T-cell (primary cell): ENCODE results near the gene UBAC2. TPM values are rescaled to one million over a fixed set of nuclear protein-coding genes. Genes with fewer than 3 reads are reported as not detected.

Experiments
- ATAC-seq, 4 experiments: fragments of 200-7000 bp in 3 of 4; fragments of 150-1000 bp in 1 of 4; cut with Tn5 transposase; replicated peaks in 1 of 4; 1 replicate in 3 of 4; 2 replicates in 1 of 4; pipeline ENCODE4 v1.10.0; 2021; ENCODE audit warnings: moderate library complexity in 3 of 4, mild to moderate bottlenecking in 2 of 4, moderate number of reproducible peaks in 1 of 4
- CTCF ChIA-PET, 2 donors: fragments of 300-600 bp; sonication (Branson Sonifier 250); formaldehyde crosslinking; loops; one replicate each; lab custom pipeline; 2022; ENCODE audit warnings: antibody characterized with exemption in 2 of 2; lab: Charles Lee
- POLR2A ChIA-PET, 2 donors: fragments of 300-600 bp; sonication (Branson Sonifier 250); formaldehyde crosslinking; loops; one replicate each; lab custom pipeline; 2022; ENCODE audit warnings: antibody characterized with exemption in 2 of 2; lab: Charles Lee
- DNase-seq, 35 experiments: peaks; one replicate each; pipeline versions ENCODE4 v3.0.0 to v3.0.0-alpha.2; 2013 to 2023
- H3K27ac ChIP-seq: one replicate; pipeline ENCODE4 v1.5.1; 2013; ENCODE audit warnings: low read length
- H3K27me3 ChIP-seq, 2 experiments: replicated peaks in 1 of 2; 1 replicate in 1 of 2; 2 replicates in 1 of 2; pipeline versions ENCODE4 v1.6.1 to v1.7.0; 2013; ENCODE audit warnings: low read length in 1 of 2, mixed read lengths in 1 of 2; ENCODE audit not compliant: control insufficient read depth in 2 of 2, insufficient read depth in 2 of 2; ENCODE audit errors: extremely low read depth in 1 of 2
- H3K36me3 ChIP-seq, 2 donors: 1 replicate in 1 of 2; 2 replicates in 1 of 2; pipeline versions ENCODE4 v1.6.1 to v1.7.0; 2013; ENCODE audit warnings: low read length in 1 of 2; ENCODE audit not compliant: control insufficient read depth in 2 of 2, insufficient read depth in 1 of 2; ENCODE audit errors: extremely low read depth in 1 of 2
- H3K4me1 ChIP-seq, 2 experiments: 1 replicate in 1 of 2; 2 replicates in 1 of 2; pipeline versions ENCODE4 v1.6.1 to v1.7.0; 2013; ENCODE audit warnings: low read length in 2 of 2, mixed read lengths in 1 of 2; ENCODE audit not compliant: insufficient read depth in 2 of 2, control insufficient read depth in 1 of 2; ENCODE audit errors: extremely low read depth in 1 of 2
- H3K4me3 ChIP-seq, 2 donors: 1 replicate in 1 of 2; 2 replicates in 1 of 2; pipeline versions ENCODE4 v1.5.1 to v1.7.0; 2013; ENCODE audit warnings: mild to moderate bottlenecking in 2 of 2, low read length in 1 of 2, moderate library complexity in 1 of 2; ENCODE audit not compliant: control insufficient read depth in 1 of 2; ENCODE audit errors: extremely low read depth in 1 of 2
- H3K9me3 ChIP-seq: 2 replicates; pipeline ENCODE4 v1.7.0; 2013
- H3K27ac Mint-ChIP-seq, 2 donors: one replicate each; pipeline ENCODE4 v1.8.0; 2020 to 2021; ENCODE audit warnings: mild to moderate bottlenecking in 2 of 2, mixed read lengths in 2 of 2
- H3K27me3 Mint-ChIP-seq, 2 donors: one replicate each; pipeline ENCODE4 v1.8.0; 2021 to 2022; ENCODE audit warnings: mixed read lengths in 2 of 2
- H3K36me3 Mint-ChIP-seq: one replicate; pipeline ENCODE4 v1.8.0; 2021; ENCODE audit warnings: mixed read lengths
- H3K4me1 Mint-ChIP-seq, 3 donors: one replicate each; pipeline ENCODE4 v1.8.0; 2020 to 2022; ENCODE audit warnings: mixed read lengths in 3 of 3, mild to moderate bottlenecking in 1 of 3
- H3K4me3 Mint-ChIP-seq, 3 donors: one replicate each; pipeline ENCODE4 v1.8.0; 2020 to 2022; ENCODE audit warnings: mild to moderate bottlenecking in 3 of 3, mixed read lengths in 3 of 3, moderate library complexity in 3 of 3
- H3K9me3 Mint-ChIP-seq, 3 donors: one replicate each; pipeline ENCODE4 v1.8.0; 2020 to 2022; ENCODE audit warnings: mixed read lengths in 3 of 3
- WGBS: methylation state at CpG from one replicate; pipeline ENCODE4 v1.1.5; 2013; ENCODE audit warnings: missing lambda C conversion rate; ENCODE audit not compliant: insufficient coverage; 5-methylcytosine and 5-hydroxymethylcytosine counted together
- total RNA-seq, 35 experiments: library from RNA in 6 of 35; stranded (reverse) in 6 of 35; fragments of 120-200 nt in 1 of 35; gene quantifications; one replicate each; pipeline versions ENCODE4 v1.2.1 to v1.2.4 and lab custom pipeline; 2013 to 2026

The UBAC2 gene
- total RNA-seq, 5 donors from 2014 or later (not counting 1 experiment from before 2014, with no cell fraction given): 83.3 to 99.3 (median 84.9) TPM

GRCh38 chr13:99346335-99347042 is 145.8 kb downstream of the UBAC2 start:
- Mint-ChIP-seq H3K9me3 (no peaks in the 10 kb centered on the region), H3K4me3 (no peak overlapping the region), H3K27me3 (no peaks in the 10 kb centered on the region), H3K4me1 (peaks cover 74 to 93% (median 90%) of the 10 kb centered on the region in 3 donors), H3K36me3 (peaks cover 86% of the 10 kb centered on the region), H3K27ac (peak overlapping the region; percentile 99)
- peak overlapping the region; percentile 20 for H3K27ac ChIP-seq
- H3K27me3 ChIP-seq: no peaks in the 10 kb centered on the region
- peaks cover 17 to 66% of the 10 kb centered on the region in 2 donors for H3K36me3 ChIP-seq
- no peaks in the 10 kb centered on the region for H3K9me3 ChIP-seq
- DNase-seq (no peak), ATAC-seq (no peak)
- ChIA-PET POLR2A (interaction anchor here (0.6 to 0.7 kb wide), 3 partner anchors 9 to 146 kb away, joined by 3 to 7 read pairs (median 5); partner anchors contain the start of gene UBAC2 (in 1 of the 2)), CTCF (interaction anchor here in 1 of 2 donors (0.5 kb wide), 1 partner anchor 63 kb away, joined by 6 read pairs; no protein-coding TSS in a partner anchor)
- H3K4me3 ChIP-seq: no peak overlapping the region
- peaks cover 7 to 80% of the 10 kb centered on the region in 2 experiments for H3K4me1 ChIP-seq
- WGBS: 72% methylated on average over 9 of the region's 11 CpGs

- H3K4me1 Mint-ChIP-seq: peaks cover 78 to 93% (median 90%) of the 10 kb centered on the region in 3 donors
- 83% methylated on average over 5 of the region's 6 CpGs for WGBS
- no peak overlapping the region for H3K4me3 ChIP-seq
- no peaks in the 10 kb centered on the region for H3K9me3 Mint-ChIP-seq
- ATAC-seq (no peak), DNase-seq (no peak)
- peaks cover 16 to 81% of the 10 kb centered on the region in 2 experiments for H3K4me1 ChIP-seq
- ChIA-PET POLR2A (interaction anchor here in 1 of 2 donors (0.5 kb wide), 2 partner anchors 41 to 321 kb away, joined by 3 read pairs; no protein-coding TSS in a partner anchor), CTCF (interaction anchor here in 1 of 2 donors (0.6 to 1.4 kb wide), 3 partner anchors 13 to 78 kb away, joined by 3 to 4 read pairs (median 3); no protein-coding TSS in a partner anchor)
- H3K27ac Mint-ChIP-seq: peak overlapping the region; percentile 99
- peak overlapping the region; percentile 54 for H3K27ac ChIP-seq
- no peaks in the 10 kb centered on the region for H3K27me3 Mint-ChIP-seq
- peaks cover 77% of the 10 kb centered on the region for H3K36me3 Mint-ChIP-seq
- no peaks in the 10 kb centered on the region for H3K27me3 ChIP-seq
- H3K4me3 Mint-ChIP-seq: peak overlapping the region in 1 of 3 donors; percentile 1
- H3K9me3 ChIP-seq: no peaks in the 10 kb centered on the region
- peaks cover 17 to 57% of the 10 kb centered on the region in 2 donors for H3K36me3 ChIP-seq
Observed at GRCh38 chr13:99347335-99347878, 146.8 kb downstream of the UBAC2 start.

- H3K36me3 Mint-ChIP-seq: peaks cover 73% of the 10 kb centered on the region
- no peaks in the 10 kb centered on the region for H3K9me3 Mint-ChIP-seq
- no peak overlapping the region for H3K4me3 Mint-ChIP-seq
- H3K36me3 ChIP-seq: peaks cover 15 to 51% of the 10 kb centered on the region in 2 donors
- peaks cover 22 to 81% of the 10 kb centered on the region in 2 experiments for H3K4me1 ChIP-seq
- H3K4me1 Mint-ChIP-seq: peaks cover 84 to 95% (median 92%) of the 10 kb centered on the region in 3 donors
- 86% methylated on average over 7 of the region's 8 CpGs for WGBS
- ATAC-seq (no peak), DNase-seq (no peak)
- H3K4me3 ChIP-seq: no peak overlapping the region
- peak overlapping the region; percentile 99 for H3K27ac Mint-ChIP-seq
- ChIA-PET CTCF (interaction anchor here in 1 of 2 donors (0.6 to 1.8 kb wide), 4 partner anchors 14 to 82 kb away, joined by 3 to 4 read pairs (median 4); no protein-coding TSS in a partner anchor), POLR2A (interaction anchor here (0.5 to 1.8 kb wide), 7 partner anchors 8 to 881 kb away, joined by 3 to 6 read pairs (median 5); no protein-coding TSS in a partner anchor)
- H3K27ac ChIP-seq: peak overlapping the region; percentile 54
- H3K27me3 ChIP-seq: no peaks in the 10 kb centered on the region
- H3K9me3 ChIP-seq: no peaks in the 10 kb centered on the region
- H3K27me3 Mint-ChIP-seq: no peaks in the 10 kb centered on the region
Observed at GRCh38 chr13:99347911-99348451, 147.3 kb downstream of the UBAC2 start.

GRCh38 chr13:99350191-99350590 is 149.5 kb downstream of the UBAC2 start:
- Histone ChIP-seq H3K27me3 (no peaks in the 10 kb centered on the region), H3K36me3 (peaks cover 9 to 46% of the 10 kb centered on the region in 2 donors), H3K4me1 (peaks cover 44 to 83% of the 10 kb centered on the region in 2 experiments), H3K27ac (peak overlapping the region; percentile 100), H3K4me3 (no peak overlapping the region), H3K9me3 (no peaks in the 10 kb centered on the region)
- ATAC-seq (no peak), DNase-seq (no peak)
- Mint-ChIP-seq H3K27ac (peak overlapping the region; percentile 99), H3K9me3 (no peaks in the 10 kb centered on the region), H3K4me3 (peak overlapping the region in 1 of 3 donors; percentile 15), H3K27me3 (no peaks in the 10 kb centered on the region), H3K36me3 (peaks cover 60% of the 10 kb centered on the region), H3K4me1 (peaks cover 93 to 96% (median 94%) of the 10 kb centered on the region in 3 donors)
- POLR2A ChIA-PET: interaction anchor here in 1 of 2 donors (0.6 to 3.5 kb wide), 2 partner anchors 11 to 35 kb away, joined by 3 to 16 read pairs; no protein-coding TSS in a partner anchor
- WGBS: no CpG with 5 or more reads among the region's 2 CpGs
- CTCF ChIA-PET: interaction anchor here (0.6 to 2.1 kb wide), 3 partner anchors 58 to 87 kb away, joined by 3 to 5 read pairs (median 3); no protein-coding TSS in a partner anchor

GRCh38 chr13:99351772-99352171 is 151.1 kb downstream of the UBAC2 start:
- Histone ChIP-seq H3K27ac (peak overlapping the region; percentile 100), H3K9me3 (no peaks in the 10 kb centered on the region), H3K4me1 (peaks cover 59 to 88% of the 10 kb centered on the region in 2 experiments), H3K36me3 (peaks cover 9 to 41% of the 10 kb centered on the region in 2 donors), H3K27me3 (no peaks in the 10 kb centered on the region), H3K4me3 (no peak overlapping the region)
- CTCF ChIA-PET: interaction anchor here (0.6 to 4.7 kb wide), 23 partner anchors 11 to 260 kb away, joined by 3 to 46 read pairs (median 5); partner anchors contain the start of genes GPR18 (in 1 of the 2) and GPR183 (in 1 of the 2)
- peak; percentile 35 to 58 (median 50) for ATAC-seq
- peak in 29 of 35 experiments; percentile 34 to 79 (median 53) for DNase-seq
- Mint-ChIP-seq H3K4me1 (peaks cover 95 to 98% (median 96%) of the 10 kb centered on the region in 3 donors), H3K4me3 (peak overlapping the region; percentile 23 to 73 (median 69)), H3K27me3 (no peaks in the 10 kb centered on the region), H3K9me3 (no peaks in the 10 kb centered on the region), H3K36me3 (peaks cover 48% of the 10 kb centered on the region), H3K27ac (peak overlapping the region; percentile 99)
- 8% methylated on average over 2 of the region's 4 CpGs for WGBS
- POLR2A ChIA-PET: interaction anchor here (0.5 to 3.8 kb wide), 25 partner anchors 10 to 144 kb away, joined by 3 to 24 read pairs (median 5); partner anchors contain the start of gene GPR183 (in 1 of the 2)
